ENCODE measurements around the gene SDK1.

SDK1 gene

DNA sequence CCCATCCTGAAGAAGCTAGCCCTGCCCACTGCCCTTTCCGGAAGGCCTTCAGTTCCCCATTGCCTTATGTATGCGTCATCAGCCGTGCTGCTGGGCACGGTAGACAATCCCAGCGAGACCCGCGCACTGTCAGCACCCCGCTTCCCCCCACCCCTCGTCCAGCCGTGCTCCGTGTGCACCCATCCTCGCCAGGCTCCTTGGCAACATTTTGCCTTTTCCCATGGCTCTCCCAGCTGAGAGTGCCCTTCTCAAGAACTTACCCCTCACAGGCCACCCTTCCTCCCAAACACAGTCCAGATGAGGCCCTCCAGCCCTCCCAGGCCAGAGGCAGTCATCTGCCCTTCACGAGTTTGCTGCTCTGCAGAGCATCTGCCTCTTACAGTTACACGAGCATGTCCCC, 747.3 kb downstream of the SDK1 start:
- no peak for DNase-seq (ENCODE audit: low read depth in 2 of 2)

GRCh38 chr7:4049202-4049601, 748.1 kb downstream of the SDK1 start:
- DNase-seq (ENCODE audit: low read depth in 2 of 2), result no peak

DNA sequence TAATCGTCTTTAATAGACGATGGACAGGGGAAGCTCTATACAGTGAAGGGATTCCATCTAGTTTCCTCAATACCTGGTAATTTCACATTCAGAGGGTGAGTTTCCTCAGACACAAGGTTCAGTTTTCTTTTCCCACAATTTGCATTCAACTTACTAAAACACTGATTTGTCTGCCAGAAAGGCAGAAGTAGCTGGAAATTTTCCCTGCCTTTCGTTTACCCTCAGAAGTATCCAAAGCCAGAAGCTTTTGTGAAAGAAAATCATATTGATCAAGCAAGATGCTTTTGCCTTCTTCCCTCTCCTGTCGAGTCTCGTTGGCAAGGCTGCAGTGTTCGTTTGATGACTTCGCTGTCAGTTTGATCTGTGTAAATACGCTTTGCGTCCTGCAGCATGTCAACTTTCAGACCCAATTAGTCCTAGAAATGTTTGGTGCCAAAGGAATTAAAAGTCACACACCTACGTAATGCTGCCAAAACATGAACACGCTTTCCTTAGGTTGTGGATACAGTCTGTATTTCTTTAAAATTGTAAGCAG, 749.1 kb downstream of the SDK1 start:
- no peak for DNase-seq (ENCODE audit: low read depth in 2 of 2)

- DNase-seq (ENCODE audit: low read depth in 2 of 2), result no peak
Observed at GRCh38 chr7:4051696-4052095, 750.6 kb downstream of the SDK1 start.

DNA sequence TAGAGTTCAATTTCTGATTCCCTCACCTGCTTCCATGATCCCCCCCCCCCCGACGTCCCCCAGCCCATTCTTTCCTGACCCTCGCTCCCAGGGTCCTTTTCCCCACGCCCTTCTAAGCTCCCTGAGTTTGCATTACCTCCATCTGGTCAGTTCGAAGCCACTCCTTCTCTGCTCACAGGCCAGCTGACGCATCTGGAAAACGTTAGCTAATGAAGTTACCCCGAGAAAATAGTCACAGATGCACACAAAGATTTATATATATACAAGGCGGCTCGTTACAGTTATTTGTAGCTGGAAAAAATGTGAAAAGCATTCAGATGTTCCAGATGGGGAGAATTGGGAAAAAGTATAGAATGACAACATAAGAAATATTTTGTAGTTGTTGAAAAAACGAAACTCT, 751.1 kb downstream of the SDK1 start:
- DNase-seq (ENCODE audit: low read depth in 2 of 2), result no peak

DNA sequence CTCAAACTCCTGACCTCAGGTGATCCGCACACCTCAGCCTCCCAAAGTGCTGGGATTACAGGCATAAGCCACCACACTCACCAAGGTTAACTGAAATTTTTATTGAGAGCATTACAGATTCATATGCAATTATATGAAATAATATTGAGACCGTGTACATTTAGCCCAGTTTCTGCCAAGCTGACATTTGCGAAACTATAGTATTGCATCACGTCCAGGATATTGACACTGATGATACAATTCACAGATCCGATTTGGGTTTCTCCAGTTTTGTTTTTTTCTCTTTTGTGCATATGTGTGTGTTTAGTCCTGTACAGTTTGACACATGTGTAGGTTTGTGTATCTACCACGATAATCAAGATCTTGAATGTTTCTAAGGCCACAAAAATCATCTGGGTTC, 753.1 kb downstream of the SDK1 start:
- no peak for DNase-seq (ENCODE audit: low read depth in 2 of 2)

- DNase-seq (ENCODE audit: low read depth in 2 of 2), result no peak
Observed at GRCh38 chr7:4056552-4057288, 755.7 kb downstream of the SDK1 start.

DNA sequence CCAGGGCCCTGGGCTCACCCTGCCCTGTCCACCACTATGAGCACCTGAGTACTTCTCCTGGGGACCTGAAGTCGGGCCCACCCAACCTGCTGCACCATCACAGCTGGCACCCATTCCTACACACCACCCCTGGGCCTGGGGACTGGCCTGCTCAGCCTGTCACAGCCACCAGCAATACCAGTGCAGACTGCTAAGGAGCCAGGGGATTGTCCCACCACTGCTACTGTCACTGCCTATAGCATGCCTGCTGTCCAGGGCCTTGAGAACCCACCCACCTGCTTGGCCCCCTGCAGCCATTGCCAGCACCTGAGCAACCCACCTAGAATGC, 756.2 kb downstream of the SDK1 start:
- no peak for DNase-seq (ENCODE audit: low read depth in 2 of 2)

GRCh38 chr7:4058158-4058557, 757.1 kb downstream of the SDK1 start:
- DNase-seq (ENCODE audit: low read depth in 2 of 2), result no peak

- DNase-seq (ENCODE audit: low read depth in 2 of 2), result no peak
Observed at GRCh38 chr7:4065190-4065589, 764.1 kb downstream of the SDK1 start.

GRCh38 chr7:4066206-4066605, 765.2 kb downstream of the SDK1 start:
- DNase-seq (ENCODE audit: low read depth in 2 of 2), result no peak

- DNase-seq (ENCODE audit: low read depth in 2 of 2), result no peak
Observed at GRCh38 chr7:4066626-4067475, 765.8 kb downstream of the SDK1 start.

GRCh38 chr7:4067476-4067760, 766.4 kb downstream of the SDK1 start:
- DNase-seq (ENCODE audit: low read depth in 2 of 2), result no peak

GRCh38 chr7:4067874-4068273, 766.8 kb downstream of the SDK1 start:
- no peak for DNase-seq (ENCODE audit: low read depth in 2 of 2)

- no peak for DNase-seq (ENCODE audit: low read depth in 2 of 2)
Observed at GRCh38 chr7:4068286-4068685, 767.2 kb downstream of the SDK1 start.

DNA sequence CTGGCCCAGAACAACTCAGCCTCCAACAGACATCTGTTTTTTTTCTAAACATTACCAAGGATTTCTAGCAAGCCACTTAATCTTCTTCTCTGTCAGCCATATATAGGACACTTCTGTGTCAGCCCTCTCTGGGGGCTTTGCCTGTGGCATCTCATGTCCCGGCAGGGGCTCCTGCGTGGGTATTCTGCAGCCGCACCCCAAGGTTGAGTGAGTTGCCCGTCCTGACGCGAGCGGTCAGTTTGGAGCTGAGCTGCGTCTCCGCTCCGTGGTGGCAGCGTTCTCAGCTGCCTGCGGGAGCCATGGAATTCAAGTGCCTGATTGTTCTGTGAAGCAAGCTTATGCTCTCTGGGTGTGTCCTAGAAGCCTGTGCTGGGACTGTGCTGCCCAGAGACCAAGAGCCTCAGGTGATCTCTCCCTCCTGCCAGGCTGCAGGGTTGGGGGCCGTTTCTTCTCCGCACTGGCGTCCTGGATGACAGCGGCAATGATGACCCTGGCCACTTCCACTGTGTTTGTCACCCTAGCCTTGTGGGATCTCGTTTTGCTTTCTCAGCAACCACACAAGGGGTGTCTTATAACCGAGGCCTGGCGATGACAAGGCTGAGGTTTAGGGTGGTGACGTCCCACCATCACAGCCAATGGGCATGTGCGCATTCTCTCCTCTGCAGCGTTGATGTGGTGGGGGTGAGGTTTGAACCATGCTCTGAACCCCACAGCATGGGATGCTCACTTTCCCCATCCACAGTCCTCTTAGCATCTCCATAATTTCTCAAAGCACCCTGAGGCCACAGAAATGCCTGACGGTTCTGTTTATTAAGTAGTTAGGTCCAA, 768.4 kb downstream of the SDK1 start:
- no peak for DNase-seq (ENCODE audit: low read depth in 2 of 2)

DNA sequence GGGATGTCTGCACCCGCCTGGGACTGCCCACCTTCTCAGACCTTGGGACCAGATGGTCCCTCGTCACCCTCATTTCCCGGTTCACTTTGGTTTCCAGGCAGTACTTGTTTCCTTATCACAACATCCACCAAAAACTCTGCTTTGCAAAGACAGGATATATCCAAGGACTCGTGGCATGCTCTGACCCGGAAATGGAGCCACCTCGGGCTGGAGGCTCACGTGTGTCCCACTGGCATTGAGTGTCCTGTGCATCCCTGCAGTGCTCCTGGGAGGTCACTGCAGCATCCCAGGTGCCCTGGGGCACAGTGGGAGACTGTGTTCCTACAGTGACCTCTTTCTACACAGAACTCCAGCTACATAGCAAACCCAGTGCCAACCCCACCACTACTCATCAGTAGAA, 769.2 kb downstream of the SDK1 start:
- DNase-seq (ENCODE audit: low read depth in 2 of 2), result no peak

- no peak for DNase-seq (ENCODE audit: low read depth in 2 of 2)
Observed at GRCh38 chr7:4071370-4072058, 770.5 kb downstream of the SDK1 start.

DNA sequence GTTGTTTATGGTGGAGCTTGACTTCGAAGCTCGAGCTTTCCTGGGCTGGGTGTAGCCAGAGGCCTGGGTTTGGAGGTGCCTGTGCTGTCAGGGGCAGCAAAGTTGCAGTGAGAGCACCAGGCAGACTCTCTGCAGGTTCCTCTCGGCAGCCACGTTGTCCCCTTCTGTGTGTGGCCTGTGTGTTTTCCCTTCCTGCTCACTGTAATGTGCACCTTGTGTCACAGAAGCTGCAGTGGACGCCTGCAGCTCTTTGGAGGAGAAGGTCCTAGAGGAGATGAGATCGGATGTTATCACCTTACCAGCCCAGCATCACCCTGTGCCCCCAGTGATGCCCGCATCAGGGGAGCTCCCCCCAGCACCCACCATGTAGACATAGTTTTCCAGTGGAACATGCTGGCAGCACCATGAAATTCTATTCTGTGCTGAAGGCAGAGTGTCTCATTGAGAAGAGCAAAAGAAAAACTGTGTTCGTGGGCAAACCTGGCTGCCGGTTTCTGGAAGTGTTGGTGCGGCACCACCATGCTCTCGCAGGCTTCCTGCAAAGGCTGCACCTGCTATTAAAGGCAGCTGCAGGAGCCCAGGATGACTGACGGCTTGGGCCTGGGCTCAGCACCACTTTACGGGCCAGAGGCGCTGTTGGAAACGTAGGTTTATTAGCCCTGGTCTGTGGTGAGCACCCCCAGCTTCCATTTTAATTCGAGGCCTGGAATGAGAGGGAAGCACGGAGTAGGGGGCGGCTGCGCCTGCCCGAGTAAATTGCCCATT, 771.3 kb downstream of the SDK1 start:
- no peak for DNase-seq (ENCODE audit: low read depth in 2 of 2)

- DNase-seq (ENCODE audit: low read depth in 2 of 2), result no peak
Observed at GRCh38 chr7:4073052-4073451, 772.0 kb downstream of the SDK1 start.

- DNase-seq (ENCODE audit: low read depth in 2 of 2), result no peak
Observed at GRCh38 chr7:4073750-4074149, 772.7 kb downstream of the SDK1 start.
